HepG2 (cell line): Measurements from ENCODE around the gene POMT1. TPM values are rescaled to one million over a fixed set of nuclear protein-coding genes. Genes with fewer than 3 reads are reported as not detected.

ENCODE experiments used
- GRHL1 ChIP-seq: sonication (generic); formaldehyde crosslinking; conservative IDR thresholded peaks from 2 replicates; pipeline ENCODE4 v1.8.0; 2022; ENCODE audit warnings: missing genetic modification reagents
- GTF3A ChIP-seq: sonication (generic); formaldehyde crosslinking; conservative IDR thresholded peaks from 2 replicates; pipeline ENCODE4 v1.4.0; 2020; ENCODE audit warnings: mild to moderate bottlenecking, missing genetic modification reagents
- LCORL ChIP-seq, 2 experiments: fragments of 450-650 bp in 1 of 2; sonication (generic) in 1 of 2; formaldehyde crosslinking in 1 of 2; IDR thresholded peaks; 2 replicates each; pipeline versions ENCODE4 v1.5.0 to v1.6.1; 2017 to 2020; ENCODE audit warnings: antibody characterized with exemption in 1 of 2, missing genetic modification reagents in 1 of 2
- MAFF ChIP-seq: IDR thresholded peaks from 2 replicates; pipeline ENCODE4 v1.6.1; 2011; ENCODE audit warnings: low read depth, low read length, improper control_type of control experiment
- NFE2 ChIP-seq: sonication (generic); formaldehyde crosslinking; IDR thresholded peaks from 2 replicates; pipeline ENCODE4 v1.4.0; 2020; ENCODE audit warnings: missing genetic modification reagents
- NRL ChIP-seq: sonication (generic); formaldehyde crosslinking; IDR thresholded peaks from 2 replicates; pipeline ENCODE4 v1.5.0; 2020; ENCODE audit warnings: missing genetic modification reagents, mild to moderate bottlenecking, moderate library complexity, borderline replicate concordance
- PLRG1 ChIP-seq: fragments of 450-650 bp; conservative IDR thresholded peaks from 2 replicates; pipeline ENCODE4 v1.6.1; 2016
- RNF2 ChIP-seq: fragments of 450-650 bp; conservative IDR thresholded peaks from 2 replicates; pipeline ENCODE4 v1.6.1; 2016; ENCODE audit warnings: low read depth
- RORA ChIP-seq: sonication (generic); formaldehyde crosslinking; IDR thresholded peaks from 2 replicates; pipeline ENCODE4 v1.5.0; 2020; ENCODE audit warnings: mild to moderate bottlenecking, missing genetic modification reagents, moderate library complexity
- STAG1 ChIP-seq: sonication (generic); formaldehyde crosslinking; IDR thresholded peaks from 2 replicates; pipeline ENCODE4 v1.4.0; 2020; ENCODE audit warnings: missing genetic modification reagents
- TBX3 ChIP-seq: fragments of 450-650 bp; IDR thresholded peaks from 2 replicates; pipeline ENCODE4 v1.6.1; 2017; ENCODE audit warnings: antibody characterized with exemption, mild to moderate bottlenecking, inconsistent platforms, borderline replicate concordance
- ZBTB20 ChIP-seq: sonication (generic); formaldehyde crosslinking; IDR thresholded peaks from 2 replicates; pipeline ENCODE4 v1.8.1; 2023; ENCODE audit warnings: missing genetic modification reagents, low read depth, mild to moderate bottlenecking, borderline replicate concordance
- ZNF251 ChIP-seq: sonication (generic); formaldehyde crosslinking; IDR thresholded peaks from 2 replicates; pipeline ENCODE4 v1.9.0; 2021; ENCODE audit warnings: mild to moderate bottlenecking, missing genetic modification reagents
- ZNF317 ChIP-seq: sonication (generic); formaldehyde crosslinking; IDR thresholded peaks from 2 replicates; pipeline ENCODE4 v1.5.0; 2020; ENCODE audit warnings: mild to moderate bottlenecking, missing genetic modification reagents
- ZNF563 ChIP-seq: sonication (generic); formaldehyde crosslinking; IDR thresholded peaks from 2 replicates; pipeline ENCODE4 v1.8.0; 2022; ENCODE audit warnings: mild to moderate bottlenecking, moderate library complexity, missing genetic modification reagents
- ZNF564 ChIP-seq: sonication (generic); formaldehyde crosslinking; IDR thresholded peaks from 2 replicates; pipeline ENCODE4 v1.8.1; 2023; ENCODE audit warnings: mild to moderate bottlenecking, missing genetic modification reagents
- ZNF775 ChIP-seq: sonication (generic); formaldehyde crosslinking; IDR thresholded peaks from 2 replicates; pipeline ENCODE4 v1.4.0; 2020; ENCODE audit warnings: missing genetic modification reagents, mild to moderate bottlenecking, moderate library complexity, borderline replicate concordance
- polyA plus RNA-seq, 8 experiments: library from polyadenylated mRNA; depleted of rRNA in 3 of 8; stranded (reverse) in 7 of 8; unstranded in 1 of 8; fragments of >200 nt; fragmentation: Illumina TruSeq in 4 of 8; extraction: Trizol in 4 of 8; gene quantifications; 2 replicates each; pipeline versions ENCODE4 v1.2.1 to v1.2.3, GENCODE V29; 2011 to 2016; ENCODE audit warnings: low read depth in 4 of 8, missing spikeins in 1 of 8, mixed read lengths in 1 of 8; ENCODE audit not compliant: insufficient read depth in 1 of 8
- total RNA-seq, 5 experiments: library from RNA; depleted of rRNA; stranded (reverse); fragments of >200 nt; fragmentation: Illumina TruSeq; extraction: Trizol; gene quantifications; 2 replicates each; pipeline ENCODE4 v1.2.3, GENCODE V29; 2016; ENCODE audit warnings: low read depth in 1 of 5
- TF ChIP-seq, protein P1 (sequence below): sonication (generic); formaldehyde crosslinking; IDR thresholded peaks from 2 replicates; pipeline ENCODE4 v1.8.1; 2023; ENCODE audit warnings: mild to moderate bottlenecking, missing genetic modification reagents
- TF ChIP-seq, protein P2 (sequence below): sonication (generic); formaldehyde crosslinking; IDR thresholded peaks from 2 replicates; pipeline ENCODE4 v1.9.0; 2021; ENCODE audit warnings: missing genetic modification reagents, mild to moderate bottlenecking, borderline replicate concordance

The POMT1 gene
- total and polyA plus RNA-seq, 2 of the 13 experiments (the other 11 are each of a cell fraction or from before 2014, with no cell fraction given), result 21.6 to 22.7 TPM

DNA sequence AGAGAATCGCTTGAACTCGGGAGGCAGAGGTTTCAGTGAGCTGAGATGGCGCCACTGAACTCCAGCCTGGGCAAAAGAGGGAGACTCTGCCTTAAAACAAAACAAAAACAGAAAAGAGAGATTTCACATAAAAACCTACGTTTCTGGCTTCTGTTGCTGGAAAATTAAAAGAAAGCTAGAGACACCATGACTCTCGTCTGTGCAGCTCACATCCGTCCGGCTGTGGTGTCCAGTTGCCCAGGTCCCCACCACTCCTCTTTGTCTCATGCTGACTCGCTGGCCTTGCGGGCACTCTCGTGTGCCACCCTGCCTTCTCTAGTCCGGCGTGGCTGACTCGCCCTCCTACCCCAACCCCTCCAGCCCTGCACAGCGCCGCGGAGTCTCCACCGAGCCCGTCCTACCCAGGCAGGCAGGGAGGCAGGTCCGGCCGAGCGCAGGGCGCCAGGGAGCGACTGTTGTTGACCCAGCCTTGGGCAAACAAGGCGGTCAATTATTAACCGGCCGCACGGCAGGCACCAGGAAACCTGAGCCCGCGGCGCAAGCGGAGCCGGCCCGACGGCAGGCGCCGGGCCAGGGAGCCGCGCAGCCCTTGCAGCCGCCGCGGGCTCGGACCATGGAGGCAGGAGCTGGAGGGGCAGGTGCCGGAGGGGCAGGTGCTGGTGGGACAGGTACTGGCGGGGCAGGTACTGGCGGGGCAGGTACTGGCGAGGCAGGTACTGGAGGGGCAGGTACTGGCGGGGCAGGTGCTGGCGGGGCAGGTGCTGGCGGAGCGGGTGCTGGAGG is 42.5 kb downstream of the POMT1 start, which contains the start of gene PRRT1B (continued):
- TF ChIP-seq TBX3 (peak; percentile 47; the same call in 1 of the 2 replicates), ZNF563 (CRISPR knock-in tag) (peak; percentile 79; the same call in 1 of the 2 replicates), GTF3A (CRISPR knock-in tag) (no peak), RORA (CRISPR knock-in tag) (no peak), NFE2 (CRISPR knock-in tag) (no peak), LCORL (IDR thresholded peaks at IDR 0.05) (no peak), LCORL (CRISPR knock-in tag; IDR thresholded peaks at IDR 0.05) (peak; percentile 90), ZBTB20 (0 out of 2 replicates have a peak, but pooled peaks have one; percentile 40), ZNF564 (CRISPR knock-in tag) (no peak), MAFF (no peak), ZNF251 (no peak), PLRG1 (no peak), ZNF317 (peak; percentile 89), RNF2 (peak; percentile 89), NRL (no peak), STAG1 (CRISPR knock-in tag) (peak; percentile 39; the same call in 1 of the 2 replicates), ZNF775 (no peak), GRHL1 (no peak)
- TF ChIP-seq, protein P1, sequence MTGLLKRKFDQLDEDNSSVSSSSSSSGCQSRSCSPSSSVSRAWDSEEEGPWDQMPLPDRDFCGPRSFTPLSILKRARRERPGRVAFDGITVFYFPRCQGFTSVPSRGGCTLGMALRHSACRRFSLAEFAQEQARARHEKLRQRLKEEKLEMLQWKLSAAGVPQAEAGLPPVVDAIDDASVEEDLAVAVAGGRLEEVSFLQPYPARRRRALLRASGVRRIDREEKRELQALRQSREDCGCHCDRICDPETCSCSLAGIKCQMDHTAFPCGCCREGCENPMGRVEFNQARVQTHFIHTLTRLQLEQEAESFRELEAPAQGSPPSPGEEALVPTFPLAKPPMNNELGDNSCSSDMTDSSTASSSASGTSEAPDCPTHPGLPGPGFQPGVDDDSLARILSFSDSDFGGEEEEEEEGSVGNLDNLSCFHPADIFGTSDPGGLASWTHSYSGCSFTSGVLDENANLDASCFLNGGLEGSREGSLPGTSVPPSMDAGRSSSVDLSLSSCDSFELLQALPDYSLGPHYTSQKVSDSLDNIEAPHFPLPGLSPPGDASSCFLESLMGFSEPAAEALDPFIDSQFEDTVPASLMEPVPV (CRISPR knock-in tag), result peak; percentile 66; the same call in 1 of the 2 replicates
- TF ChIP-seq, protein P2, sequence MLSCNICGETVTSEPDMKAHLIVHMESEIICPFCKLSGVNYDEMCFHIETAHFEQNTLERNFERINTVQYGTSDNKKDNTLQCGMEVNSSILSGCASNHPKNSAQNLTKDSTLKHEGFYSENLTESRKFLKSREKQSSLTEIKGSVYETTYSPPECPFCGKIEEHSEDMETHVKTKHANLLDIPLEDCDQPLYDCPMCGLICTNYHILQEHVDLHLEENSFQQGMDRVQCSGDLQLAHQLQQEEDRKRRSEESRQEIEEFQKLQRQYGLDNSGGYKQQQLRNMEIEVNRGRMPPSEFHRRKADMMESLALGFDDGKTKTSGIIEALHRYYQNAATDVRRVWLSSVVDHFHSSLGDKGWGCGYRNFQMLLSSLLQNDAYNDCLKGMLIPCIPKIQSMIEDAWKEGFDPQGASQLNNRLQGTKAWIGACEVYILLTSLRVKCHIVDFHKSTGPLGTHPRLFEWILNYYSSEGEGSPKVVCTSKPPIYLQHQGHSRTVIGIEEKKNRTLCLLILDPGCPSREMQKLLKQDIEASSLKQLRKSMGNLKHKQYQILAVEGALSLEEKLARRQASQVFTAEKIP (CRISPR knock-in tag), result no peak
